GM10266 (cell line): ENCODE measurements around the gene TMEM272.

Experiments used
- DNase-seq: peaks from one replicate; pipeline ENCODE4 v3.0.0; 2012; ENCODE audit errors: extremely low spot score
- TF ChIP-seq, protein P1 (sequence below): IDR thresholded peaks from 2 replicates; pipeline ENCODE4 v1.5.1; 2012; ENCODE audit warnings: mild to moderate bottlenecking, low read depth; ENCODE audit not compliant: control insufficient read depth, insufficient read depth; ENCODE audit errors: missing control alignments

The TMEM272 gene

DNA sequence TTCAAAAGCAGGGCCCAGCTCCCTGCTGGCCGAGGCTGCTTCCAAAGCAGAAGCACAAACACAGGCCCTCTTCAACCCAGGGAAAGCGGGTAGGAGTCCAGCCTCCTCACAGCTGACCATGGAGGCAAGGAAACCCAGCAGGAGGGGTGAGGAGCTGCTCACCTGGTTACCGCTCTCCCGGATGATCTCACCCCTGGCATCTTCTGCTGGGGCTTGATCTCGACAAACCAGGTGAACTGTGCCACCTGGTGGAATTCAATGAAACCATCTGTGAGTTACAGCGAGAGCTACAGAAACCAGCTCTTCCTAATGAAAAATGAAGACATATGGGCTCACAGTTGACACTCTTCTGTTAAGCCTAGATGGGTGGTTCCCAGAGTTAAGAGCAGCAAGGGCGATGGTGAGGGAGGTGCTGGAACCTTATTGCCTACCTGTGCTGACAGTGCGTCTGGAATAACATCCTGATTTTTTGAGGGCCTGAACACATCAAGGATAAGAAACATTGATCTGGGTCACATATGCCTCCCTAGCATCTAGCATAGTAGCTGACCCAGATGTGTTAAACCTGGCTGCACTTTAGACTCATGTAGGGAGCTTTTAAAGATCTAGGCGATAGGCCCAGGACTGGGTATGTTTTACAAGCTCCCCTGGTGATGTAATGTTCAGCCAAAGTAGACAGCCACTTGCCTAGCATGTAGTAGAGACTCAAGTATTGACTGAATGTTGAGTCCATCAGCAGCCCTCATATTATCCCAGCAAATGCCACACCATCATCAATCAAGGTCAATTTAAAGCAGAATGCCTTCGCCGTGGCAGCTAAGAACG is 47.1 kb downstream of the TMEM272 start:
- peak; percentile 57 for DNase-seq
- TF ChIP-seq, protein P1, sequence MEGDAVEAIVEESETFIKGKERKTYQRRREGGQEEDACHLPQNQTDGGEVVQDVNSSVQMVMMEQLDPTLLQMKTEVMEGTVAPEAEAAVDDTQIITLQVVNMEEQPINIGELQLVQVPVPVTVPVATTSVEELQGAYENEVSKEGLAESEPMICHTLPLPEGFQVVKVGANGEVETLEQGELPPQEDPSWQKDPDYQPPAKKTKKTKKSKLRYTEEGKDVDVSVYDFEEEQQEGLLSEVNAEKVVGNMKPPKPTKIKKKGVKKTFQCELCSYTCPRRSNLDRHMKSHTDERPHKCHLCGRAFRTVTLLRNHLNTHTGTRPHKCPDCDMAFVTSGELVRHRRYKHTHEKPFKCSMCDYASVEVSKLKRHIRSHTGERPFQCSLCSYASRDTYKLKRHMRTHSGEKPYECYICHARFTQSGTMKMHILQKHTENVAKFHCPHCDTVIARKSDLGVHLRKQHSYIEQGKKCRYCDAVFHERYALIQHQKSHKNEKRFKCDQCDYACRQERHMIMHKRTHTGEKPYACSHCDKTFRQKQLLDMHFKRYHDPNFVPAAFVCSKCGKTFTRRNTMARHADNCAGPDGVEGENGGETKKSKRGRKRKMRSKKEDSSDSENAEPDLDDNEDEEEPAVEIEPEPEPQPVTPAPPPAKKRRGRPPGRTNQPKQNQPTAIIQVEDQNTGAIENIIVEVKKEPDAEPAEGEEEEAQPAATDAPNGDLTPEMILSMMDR: peak; percentile 68

DNA sequence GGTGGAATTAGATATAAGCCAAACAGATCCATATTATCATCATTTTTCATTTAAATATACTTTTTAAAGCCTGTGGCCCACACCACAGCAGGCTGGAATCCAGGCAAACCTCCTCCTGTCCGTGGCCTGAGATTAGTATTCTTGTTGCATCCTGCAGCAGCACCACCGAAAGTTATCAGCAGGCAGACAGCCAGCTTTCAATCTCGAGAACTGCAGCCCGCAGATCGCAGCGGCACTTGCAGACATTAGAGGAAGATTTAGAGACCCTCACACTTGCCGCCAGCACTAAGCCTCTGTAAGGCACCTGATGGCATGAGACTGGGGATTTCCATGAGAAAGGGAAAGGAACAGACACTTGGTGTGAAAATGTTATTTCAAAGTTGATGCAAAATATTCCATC is 48.4 kb downstream of the TMEM272 start:
- no peak for DNase-seq
- TF ChIP-seq, protein P1: no peak

DNA sequence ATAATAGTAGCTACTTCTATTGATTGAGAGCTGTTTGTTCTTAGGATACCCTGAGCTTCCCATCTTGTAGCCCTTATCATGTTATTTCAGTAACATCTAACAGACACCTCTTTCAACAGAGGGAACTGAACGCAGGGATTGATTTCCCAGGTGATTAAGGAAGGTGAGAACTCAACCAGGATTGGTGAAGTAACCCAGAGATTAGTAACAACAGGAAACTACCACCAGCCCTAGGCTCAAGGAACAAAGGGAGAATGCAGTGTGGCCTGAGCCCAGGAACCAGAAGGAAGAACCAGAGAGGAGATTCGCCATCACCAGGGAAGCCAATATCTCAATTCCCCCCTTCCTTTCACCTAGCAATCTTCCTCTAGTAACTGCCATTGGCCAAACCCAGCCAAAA is 49.6 kb downstream of the TMEM272 start:
- TF ChIP-seq, protein P1: no peak
- DNase-seq: no peak

DNA sequence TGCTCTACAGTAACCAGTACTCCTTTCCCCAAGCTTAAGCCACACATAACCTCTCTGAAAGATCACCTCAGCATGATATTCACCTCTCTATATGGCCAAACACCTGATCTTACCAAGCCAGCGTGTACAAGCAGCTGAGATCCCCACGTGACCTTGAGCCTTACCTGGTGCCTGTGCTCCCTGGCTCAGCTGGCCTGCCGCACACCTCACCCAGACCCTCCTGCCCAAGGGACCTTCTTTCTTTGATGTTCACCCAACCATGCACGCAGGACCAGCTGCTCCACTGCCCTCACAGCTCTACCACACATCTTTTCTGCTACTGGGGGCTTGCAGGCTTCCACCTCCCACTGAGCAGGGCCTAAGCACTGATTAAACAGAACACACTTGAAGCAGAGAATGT is 50.0 kb downstream of the TMEM272 start:
- DNase-seq: no peak

DNA sequence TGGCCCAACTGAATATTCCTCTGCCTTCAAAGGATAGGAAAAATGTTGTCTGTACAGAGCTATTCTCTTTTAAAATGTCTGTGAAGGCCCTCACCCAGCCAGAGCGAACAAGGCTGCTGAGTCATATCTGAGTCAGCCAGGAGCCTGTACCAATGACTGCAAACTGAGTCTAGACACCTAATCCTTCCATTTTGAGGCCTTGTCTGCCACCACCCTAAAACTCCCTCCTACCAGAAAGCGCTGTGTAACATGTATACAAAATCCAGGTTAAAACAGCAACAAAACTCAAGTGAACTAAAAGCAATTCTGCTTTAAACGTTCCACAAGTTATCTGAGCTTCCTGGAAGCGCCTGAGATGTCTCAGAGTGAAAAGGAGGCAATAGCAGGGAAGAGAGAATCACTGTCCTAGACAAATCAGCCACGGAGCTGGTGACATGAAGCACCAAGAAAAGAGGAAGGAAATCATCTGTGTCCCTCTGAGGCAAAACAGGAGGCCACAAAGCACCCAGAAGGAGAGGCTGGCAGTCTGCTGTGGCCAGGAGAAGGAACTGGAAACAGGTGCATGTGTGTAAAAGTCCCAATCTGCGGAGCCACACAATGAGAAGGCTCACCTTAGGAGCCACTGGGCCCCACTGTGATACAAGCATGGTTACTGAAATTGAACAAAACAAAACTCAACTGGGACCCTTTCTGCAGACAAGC is 51.3 kb downstream of the TMEM272 start:
- TF ChIP-seq, protein P1: no peak
- peak; percentile 43 for DNase-seq

More for the DNA sequence above, 50.0 kb downstream of the TMEM272 start:
- TF ChIP-seq, protein P1: no peak

DNA sequence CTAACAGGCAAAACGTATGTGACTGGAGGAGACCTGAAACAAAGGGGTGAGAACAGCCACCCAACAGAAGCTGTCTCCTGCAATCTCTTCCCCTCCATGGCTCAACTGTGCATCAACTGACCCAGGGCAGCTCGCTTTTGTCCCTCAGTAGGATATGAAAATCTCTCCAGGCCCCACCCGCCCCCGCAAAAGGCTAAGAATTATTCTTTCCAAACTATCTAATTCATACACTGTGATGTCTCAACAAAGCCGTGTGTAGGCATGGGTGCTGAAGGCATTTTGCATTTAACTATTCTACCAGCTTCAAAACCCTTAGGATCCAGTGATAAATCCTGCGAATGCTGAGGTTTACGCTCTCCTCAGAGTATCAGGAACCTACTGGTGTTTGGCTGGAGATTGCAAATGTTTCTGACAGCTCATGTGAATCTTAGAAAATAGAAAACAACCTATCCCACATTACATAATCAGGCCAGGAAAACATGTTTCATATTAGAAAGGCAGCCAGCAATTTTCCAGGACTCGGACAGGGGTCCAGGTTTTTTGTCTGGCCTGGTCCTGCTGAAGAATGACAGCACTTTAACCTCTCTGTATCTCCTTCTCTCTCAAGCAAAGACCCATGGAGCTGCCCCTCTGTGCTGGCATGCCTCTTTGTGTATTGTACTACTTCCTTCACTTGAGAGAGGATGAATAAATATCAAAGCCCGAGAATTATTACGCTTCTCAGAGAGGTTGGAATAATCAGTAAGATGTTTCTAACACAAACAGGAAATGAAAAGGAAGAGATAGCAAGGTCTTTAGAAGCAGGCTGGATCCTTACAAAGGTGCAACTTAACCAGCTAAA is 58.3 kb downstream of the TMEM272 start:
- DNase-seq: no peak
- TF ChIP-seq, protein P1: no peak
